NCI-H774 (cell line): Measurements from ENCODE around the gene FBXO24.

ENCODE experiments used
- DNase-seq: peaks from one replicate; lab custom pipeline; 2025; lab: John Stamatoyannopoulos, UW

FBXO24 gene

GRCh38 chr7:100574362-100575205 is 11.5 kb upstream of the FBXO24 start:
- DNase-seq = no peak

GRCh38 chr7:100575206-100575631 is 10.9 kb upstream of the FBXO24 start:
- no peak for DNase-seq

GRCh38 chr7:100575746-100576383 is 10.3 kb upstream of the FBXO24 start:
- DNase-seq = no peak

GRCh38 chr7:100576384-100576993 is 9.6 kb upstream of the FBXO24 start:
- no peak for DNase-seq

GRCh38 chr7:100577103-100577502 is 9.0 kb upstream of the FBXO24 start:
- no peak for DNase-seq

- DNase-seq = no peak
These were observed 8.6 kb upstream of the FBXO24 start for GRCh38 chr7:100577507-100577906.

GRCh38 chr7:100578246-100579183 is 7.6 kb upstream of the FBXO24 start:
- no peak for DNase-seq

- no peak for DNase-seq
These were observed 5.5 kb upstream of the FBXO24 start for GRCh38 chr7:100580466-100581283.

- no peak for DNase-seq
These were observed 4.0 kb upstream of the FBXO24 start for GRCh38 chr7:100582041-100582579.

- no peak for DNase-seq
These were observed 3.5 kb upstream of the FBXO24 start for GRCh38 chr7:100582650-100583049.

GRCh38 chr7:100583132-100584053 is 2.7 kb upstream of the FBXO24 start:
- DNase-seq = no peak

- no peak for DNase-seq
These were observed 2.0 kb upstream of the FBXO24 start for GRCh38 chr7:100584054-100584682.

- no peak for DNase-seq
These were observed 1.2 kb upstream of the FBXO24 start for GRCh38 chr7:100584683-100585510.

- peak; percentile 28 for DNase-seq
These were observed 440 bp upstream of the FBXO24 start, which contains the start of gene LRCH4 for GRCh38 chr7:100585511-100586265. TSS of gene LRCH4 (minus strand) at chr7:100586129. CDS start at chr7:100586100, 29 bp downstream.

- no peak for DNase-seq
These were observed 2.3 kb downstream of the FBXO24 start for GRCh38 chr7:100588438-100588837.

- DNase-seq = no peak
These were observed 3.3 kb downstream of the FBXO24 start for GRCh38 chr7:100589341-100589947.
